Measurements from ENCODE around the gene FGF12. TPM values are rescaled to one million over a fixed set of nuclear protein-coding genes. Genes with fewer than 3 reads are reported as not detected.

Gene FGF12
- total RNA-seq, 6 experiments from 2014 or later = 0.29 to 6.5 (median 0.76) TPM

GRCh38 chr3:192365571-192365970 lies 361.8 kb downstream of the FGF12 start:
- intact Hi-C loops (cut with DNase I) = no loop called here
- WGBS (ENCODE audit: insufficient coverage, low coverage, low lambda C conversion rate, missing lambda C conversion rate) = 45% methylated on average over 7 of the region's 7 CpGs
- no peaks in the 10 kb centered on the region for H3K9me3 ChIP-seq
- H3K27ac ChIP-seq = no peak overlapping the region
- ATAC-seq = no peak
- H3K4me1 ChIP-seq = no peaks in the 10 kb centered on the region
- H3K4me3 ChIP-seq = no peak overlapping the region
- no peak for DNase-seq
- TF ChIP-seq POLR2A (IDR thresholded peaks at IDR 0.05) (no peak), CTCF (IDR thresholded peaks at IDR 0.05) (no peak)
- H3K36me3 ChIP-seq = no peaks in the 10 kb centered on the region
- no peaks in the 10 kb centered on the region for H3K27me3 ChIP-seq

- intact Hi-C loops (cut with DNase I) = no loop called here
- no peak overlapping the region for H3K27ac ChIP-seq
- TF ChIP-seq CTCF (IDR thresholded peaks at IDR 0.05) = no peak
- TF ChIP-seq POLR2A (IDR thresholded peaks at IDR 0.05) = no peak
- WGBS (ENCODE audit: insufficient coverage, low coverage, low lambda C conversion rate, missing lambda C conversion rate) = 56% methylated on average over 1 of the region's 1 CpG
- H3K27me3 ChIP-seq = no peaks in the 10 kb centered on the region
- ATAC-seq = no peak
- no peaks in the 10 kb centered on the region for H3K9me3 ChIP-seq
- no peak for DNase-seq
- no peak overlapping the region for H3K4me3 ChIP-seq
- no peaks in the 10 kb centered on the region for H3K4me1 ChIP-seq
- H3K36me3 ChIP-seq = no peaks in the 10 kb centered on the region
Measured at GRCh38 chr3:192364316-192364715, 363.0 kb downstream of the FGF12 start.

GRCh38 chr3:192354687-192355086 lies 372.7 kb downstream of the FGF12 start:
- DNase-seq (no peak), ATAC-seq (no peak)
- intact Hi-C loops (cut with DNase I) = no loop called here
- WGBS (ENCODE audit: insufficient coverage, low coverage, low lambda C conversion rate, missing lambda C conversion rate) = 53% methylated on average over 7 of the region's 7 CpGs
- H3K4me3 ChIP-seq = no peak overlapping the region
- no peaks in the 10 kb centered on the region for H3K9me3 ChIP-seq
- H3K4me1 ChIP-seq = no peaks in the 10 kb centered on the region
- TF ChIP-seq CTCF (IDR thresholded peaks at IDR 0.05) = no peak
- no peak for TF ChIP-seq POLR2A (IDR thresholded peaks at IDR 0.05)
- H3K27ac ChIP-seq = no peak overlapping the region
- no peaks in the 10 kb centered on the region for H3K27me3 ChIP-seq
- H3K36me3 ChIP-seq = no peaks in the 10 kb centered on the region

GRCh38 chr3:192352142-192352541 lies 375.2 kb downstream of the FGF12 start:
- Histone ChIP-seq H3K36me3 (no peaks in the 10 kb centered on the region), H3K4me3 (no peak overlapping the region), H3K9me3 (no peaks in the 10 kb centered on the region), H3K4me1 (no peaks in the 10 kb centered on the region), H3K27me3 (no peaks in the 10 kb centered on the region), H3K27ac (no peak overlapping the region)
- ATAC-seq = no peak
- no peak for TF ChIP-seq CTCF (IDR thresholded peaks at IDR 0.05)
- no peak for TF ChIP-seq POLR2A (IDR thresholded peaks at IDR 0.05)
- no peak for DNase-seq
- intact Hi-C loops (cut with DNase I) = no loop called here

GRCh38 chr3:192351441-192351840 lies 375.9 kb downstream of the FGF12 start:
- Histone ChIP-seq H3K4me1 (no peaks in the 10 kb centered on the region), H3K27ac (no peak overlapping the region), H3K4me3 (no peak overlapping the region), H3K36me3 (no peaks in the 10 kb centered on the region), H3K27me3 (no peaks in the 10 kb centered on the region), H3K9me3 (no peaks in the 10 kb centered on the region)
- intact Hi-C loops (cut with DNase I) = no loop called here
- DNase-seq (no peak), ATAC-seq (no peak)
- no peak for TF ChIP-seq POLR2A (IDR thresholded peaks at IDR 0.05)
- TF ChIP-seq CTCF (IDR thresholded peaks at IDR 0.05) = no peak
- WGBS (ENCODE audit: insufficient coverage, low coverage, low lambda C conversion rate, missing lambda C conversion rate) = 72% methylated on average over 3 of the region's 3 CpGs
